Right ventricle myocardium superior (tissue), 1 donor: ENCODE measurements around the gene CDC42BPG. TPM values are rescaled to one million over a fixed set of nuclear protein-coding genes. Genes with fewer than 3 reads are reported as not detected.

ENCODE experiments used
- ATAC-seq: fragments of 200-7000 bp; cut with Tn5 transposase; one replicate; pipeline ENCODE4 v1.9.1; 2020; ENCODE audit warnings: mild to moderate bottlenecking; ENCODE audit not compliant: poor library complexity
- DNase-seq: peaks from one replicate; pipeline ENCODE4 v3.0.0-alpha.2; 2020
- intact Hi-C: fragments of 100-400 bp; cut with DNase I; formaldehyde crosslinking; loops from one replicate; pipeline ENCODE4 v1.11.2; 2022
- total RNA-seq: library from RNA; stranded (reverse); fragmentation: NEBNext Ultra II Directional; extraction: Animal tissue kit (Norgen Biotek cat#: 25700); gene quantifications from one replicate; pipeline ENCODE4 v1.2.1, GENCODE V29; 2021
- donor health status: DM: no; HTN: yes; CAD: no; lungs with severe emphysema.

The CDC42BPG gene
- total RNA-seq, 1 donor from 2014 or later: 0.35 TPM

DNA sequence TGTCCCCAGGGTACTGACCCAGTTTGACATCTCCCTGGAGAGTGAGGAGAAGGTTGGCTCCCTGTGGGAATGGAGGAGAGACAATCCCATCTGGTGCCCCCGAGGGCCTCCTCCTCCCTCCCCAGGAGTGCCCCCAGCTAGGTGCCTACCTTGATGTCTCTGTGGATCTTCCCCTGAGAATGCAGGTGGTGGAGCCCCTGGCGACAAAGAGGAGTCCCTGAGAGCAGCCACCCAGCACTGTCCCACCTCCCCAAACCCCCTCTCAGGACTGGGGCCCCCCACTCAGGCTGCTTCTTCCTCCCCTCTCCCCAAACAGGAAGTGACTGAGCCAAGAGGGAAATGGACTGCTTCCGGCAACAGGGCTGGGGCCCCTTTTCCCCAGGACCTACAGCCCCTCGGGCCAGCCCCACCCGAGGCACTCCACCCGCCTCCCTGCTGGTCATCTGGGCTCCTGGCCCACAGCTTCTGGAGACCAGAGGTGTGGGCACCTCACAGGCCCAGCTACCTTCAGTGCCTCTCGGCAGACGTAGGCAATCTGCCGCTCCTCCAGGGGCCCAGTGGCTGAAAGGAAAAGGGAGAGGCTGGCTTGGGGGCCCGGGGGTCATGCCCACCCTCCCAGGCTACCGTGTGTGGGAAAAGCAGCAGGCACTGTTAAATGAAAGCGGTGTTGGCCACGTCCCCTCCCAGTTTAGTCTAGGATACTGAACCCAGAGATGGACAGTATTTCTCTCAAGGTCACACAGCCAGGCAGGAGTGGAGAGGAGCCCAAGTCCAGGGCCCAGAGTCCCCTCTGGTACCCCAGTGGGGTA lies 42.7 kb downstream of the CDC42BPG start:
- ATAC-seq: no peak
- DNase-seq: no peak

DNA sequence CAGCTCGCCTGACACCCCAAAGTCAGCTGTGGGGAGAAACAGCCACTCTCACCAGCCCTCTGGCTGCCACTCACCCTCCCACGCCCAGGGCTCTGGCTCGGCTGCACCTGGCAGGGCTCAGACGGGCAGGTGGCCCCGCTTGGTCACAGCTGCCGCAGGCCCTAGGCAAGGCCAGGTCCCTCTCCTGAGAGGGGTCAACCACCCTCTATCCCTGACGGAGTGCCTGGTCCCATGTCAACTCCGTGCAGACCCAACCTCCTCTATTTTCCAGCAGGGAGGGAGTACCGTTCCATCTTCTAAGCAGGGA lies 43.3 kb downstream of the CDC42BPG start:
- no peak for ATAC-seq
- DNase-seq: no peak
- intact Hi-C loops: no loop called here

More for the DNA sequence above, 42.7 kb downstream of the CDC42BPG start:
- intact Hi-C loops: no loop called here

DNA sequence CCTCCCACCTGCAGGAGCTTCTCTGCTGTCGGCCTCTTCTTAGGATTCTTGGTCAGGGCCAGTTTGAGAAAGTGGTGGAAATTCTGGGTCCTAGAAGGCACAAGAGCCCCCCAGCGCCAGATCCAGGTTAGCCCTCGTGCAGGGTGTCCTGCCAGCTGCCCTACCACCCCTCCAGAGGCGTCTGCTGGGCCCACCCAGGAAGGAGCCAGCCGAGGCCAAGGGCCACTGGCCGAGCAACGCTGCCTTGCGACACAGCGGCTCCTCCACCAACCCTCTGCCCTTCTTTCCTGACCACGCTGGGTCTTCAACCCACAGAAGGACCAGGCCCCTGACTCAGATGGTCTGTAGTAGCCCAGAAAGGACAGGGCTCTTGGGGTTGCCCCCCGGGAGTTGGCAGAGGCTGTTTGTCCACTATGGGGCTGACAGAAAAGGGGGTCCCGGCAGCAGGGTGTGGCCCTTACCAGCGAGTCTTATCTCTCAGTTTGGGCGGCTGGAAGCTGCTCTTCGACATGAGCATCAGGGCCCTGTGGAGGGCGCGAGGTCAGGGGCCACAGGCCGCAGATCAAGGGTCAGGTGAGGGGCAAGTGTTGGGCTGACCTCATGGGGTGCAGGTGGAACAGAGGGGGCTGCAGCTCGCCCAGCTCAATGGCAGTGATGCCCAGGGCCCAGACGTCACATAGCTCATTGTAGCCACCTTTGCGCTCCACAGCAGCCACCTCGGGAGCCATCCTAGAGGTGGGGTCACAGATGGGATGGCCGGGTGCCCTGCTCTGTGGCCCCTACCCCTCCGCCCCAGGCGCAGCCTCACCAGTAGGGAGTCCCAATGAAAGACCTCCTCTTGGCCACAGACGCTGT lies 43.9 kb downstream of the CDC42BPG start:
- DNase-seq: no peak
- no peak for ATAC-seq

DNA sequence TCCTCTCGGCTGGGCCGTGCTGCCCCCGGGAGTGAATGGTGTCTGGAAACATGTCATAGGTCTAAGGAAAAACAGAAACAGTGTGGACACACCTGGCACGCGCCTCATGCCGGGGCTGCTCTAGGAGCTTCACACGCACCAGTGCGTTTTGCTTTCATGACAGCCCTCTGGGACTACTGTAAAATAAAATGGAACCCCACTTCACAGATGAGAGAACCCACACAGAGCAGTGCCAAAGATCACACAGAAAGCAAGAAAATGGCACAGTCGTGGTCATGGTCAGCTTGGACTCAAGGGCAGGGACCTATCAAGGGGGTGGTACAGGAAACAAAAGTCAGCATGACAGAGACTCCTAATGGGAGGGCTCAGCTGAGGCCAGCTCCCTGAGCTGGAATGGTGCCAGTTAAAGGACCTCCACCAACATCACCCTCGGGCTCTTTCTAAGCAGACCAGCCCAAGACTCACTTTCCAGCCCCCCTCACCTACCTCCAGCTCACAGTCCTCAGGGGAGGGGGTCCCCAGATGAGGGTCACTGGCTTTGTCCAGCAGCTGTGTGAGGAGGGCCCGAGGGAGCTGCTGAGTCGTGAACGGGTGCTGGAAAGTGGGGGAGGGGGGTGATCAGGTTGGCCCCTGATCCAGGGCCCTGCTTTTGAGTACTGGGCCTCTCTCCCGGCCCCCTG lies 44.7 kb downstream of the CDC42BPG start:
- DNase-seq (no peak), ATAC-seq (no peak)
- intact Hi-C loops: no loop called here

More for the DNA sequence above, 43.9 kb downstream of the CDC42BPG start:
- intact Hi-C loops: no loop called here

DNA sequence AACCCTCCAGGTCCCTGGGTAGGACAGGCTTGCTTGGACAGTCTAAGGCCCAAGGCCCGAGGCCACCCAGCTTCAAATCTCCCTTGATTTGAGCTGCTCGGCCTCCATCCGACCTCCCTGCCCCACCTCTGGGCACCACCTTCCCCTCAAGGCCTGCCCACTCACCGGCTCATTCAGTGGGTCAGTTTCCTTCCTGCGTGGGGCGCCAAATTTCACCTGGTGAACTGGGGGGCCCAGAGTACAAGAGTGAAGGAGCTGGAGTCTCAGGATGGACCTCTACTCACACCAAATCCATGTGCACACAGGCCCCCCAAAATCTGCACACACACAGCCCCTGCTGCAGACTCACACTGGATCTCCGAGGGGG lies 45.2 kb downstream of the CDC42BPG start:
- intact Hi-C loops: no loop called here
- ATAC-seq (no peak), DNase-seq (no peak)

DNA sequence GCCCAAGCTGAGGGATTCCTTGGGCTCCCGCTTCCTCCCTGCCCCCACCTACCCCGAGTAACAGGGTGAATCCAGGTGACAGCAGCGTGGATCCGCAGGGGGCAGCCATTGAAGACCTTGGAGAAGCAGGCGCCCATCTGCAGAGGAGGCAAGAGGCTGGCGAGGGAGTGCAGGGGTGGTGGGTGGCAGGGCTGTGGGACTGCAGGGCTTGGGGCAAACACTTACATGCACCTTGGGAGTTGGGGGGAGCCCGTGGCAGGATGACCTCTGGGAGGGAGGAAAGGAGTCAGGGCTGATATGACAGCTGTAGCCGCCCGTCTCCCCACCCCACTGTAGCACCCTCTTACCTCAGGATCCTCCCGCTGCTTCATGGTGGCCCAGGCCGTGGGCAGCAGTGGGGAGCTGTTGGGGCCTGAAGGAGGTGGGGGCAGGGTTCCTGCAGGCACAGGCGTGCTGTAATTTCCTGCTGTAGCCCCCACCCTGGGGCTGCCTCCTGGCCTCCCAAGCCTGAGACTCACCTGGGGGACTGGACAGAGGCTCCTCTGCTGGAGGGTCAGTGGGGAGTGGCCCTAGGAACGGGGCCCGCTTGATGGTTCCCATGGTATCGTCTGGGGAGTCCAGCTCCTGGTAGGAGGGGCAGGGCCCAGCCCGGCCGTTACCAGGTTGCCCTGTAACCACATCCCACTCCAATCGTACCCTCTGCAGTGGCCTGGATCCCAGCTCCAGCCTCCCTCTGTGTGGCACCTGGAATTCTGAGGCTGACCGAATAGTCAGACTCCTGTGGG lies 47.5 kb downstream of the CDC42BPG start:
- intact Hi-C loops: no loop called here
- no peak for DNase-seq
- no peak for ATAC-seq

DNA sequence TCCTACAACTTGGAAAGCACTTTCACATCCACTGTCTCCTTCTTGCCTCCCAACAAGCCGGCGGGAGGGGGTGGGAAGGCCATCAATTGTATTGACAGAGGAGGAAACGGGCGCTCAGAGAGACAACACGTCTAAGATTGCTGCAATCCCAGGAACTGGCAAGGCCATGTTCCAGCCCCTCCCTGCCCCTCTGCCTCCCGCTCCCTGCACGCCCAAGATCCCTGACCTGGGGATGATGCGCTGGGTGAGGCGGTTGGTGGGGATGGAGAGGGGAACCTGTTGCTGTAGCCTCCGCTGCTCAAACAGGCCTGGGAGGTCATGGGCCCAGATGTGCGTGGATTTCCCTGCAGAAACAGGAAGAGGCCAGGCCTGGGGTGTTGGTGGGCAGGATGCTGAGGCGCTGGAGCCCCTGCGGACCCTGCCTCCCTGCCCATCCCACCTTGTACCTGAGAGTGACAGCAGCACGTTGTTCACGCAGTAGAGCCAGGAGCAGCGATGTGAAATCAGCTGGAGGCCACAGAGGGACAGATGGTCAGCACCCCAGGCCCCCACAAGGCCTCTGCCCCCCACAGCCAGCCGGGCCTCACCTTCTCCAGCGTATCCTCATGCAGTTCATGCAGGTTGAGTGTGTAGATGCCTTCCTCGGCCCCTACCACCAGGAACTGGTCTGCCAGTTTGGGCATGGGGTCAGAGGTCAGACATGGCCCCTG lies 48.3 kb downstream of the CDC42BPG start:
- no peak for DNase-seq
- intact Hi-C loops: no loop called here
- ATAC-seq: no peak

DNA sequence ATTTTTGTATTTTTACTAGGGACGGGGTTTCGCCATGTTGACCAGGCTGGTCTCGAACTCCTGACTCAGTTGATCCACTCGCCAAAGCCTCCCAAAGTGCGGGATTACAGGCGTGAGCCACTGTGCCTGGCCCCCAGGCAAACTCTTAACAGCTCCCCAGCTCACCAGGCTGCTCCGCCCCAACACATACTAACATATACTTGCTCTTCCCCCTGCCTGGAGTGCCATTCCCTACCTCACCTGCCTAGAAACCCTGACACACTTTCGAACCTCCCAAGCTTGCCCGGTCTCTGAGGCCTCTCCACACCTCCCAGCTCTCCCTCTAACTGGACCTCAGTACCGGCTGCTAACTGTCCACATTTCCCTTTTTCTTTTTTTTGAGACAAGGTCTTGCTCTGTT lies 49.9 kb downstream of the CDC42BPG start:
- ATAC-seq (no peak), DNase-seq (no peak)
- intact Hi-C loops: no loop called here

DNA sequence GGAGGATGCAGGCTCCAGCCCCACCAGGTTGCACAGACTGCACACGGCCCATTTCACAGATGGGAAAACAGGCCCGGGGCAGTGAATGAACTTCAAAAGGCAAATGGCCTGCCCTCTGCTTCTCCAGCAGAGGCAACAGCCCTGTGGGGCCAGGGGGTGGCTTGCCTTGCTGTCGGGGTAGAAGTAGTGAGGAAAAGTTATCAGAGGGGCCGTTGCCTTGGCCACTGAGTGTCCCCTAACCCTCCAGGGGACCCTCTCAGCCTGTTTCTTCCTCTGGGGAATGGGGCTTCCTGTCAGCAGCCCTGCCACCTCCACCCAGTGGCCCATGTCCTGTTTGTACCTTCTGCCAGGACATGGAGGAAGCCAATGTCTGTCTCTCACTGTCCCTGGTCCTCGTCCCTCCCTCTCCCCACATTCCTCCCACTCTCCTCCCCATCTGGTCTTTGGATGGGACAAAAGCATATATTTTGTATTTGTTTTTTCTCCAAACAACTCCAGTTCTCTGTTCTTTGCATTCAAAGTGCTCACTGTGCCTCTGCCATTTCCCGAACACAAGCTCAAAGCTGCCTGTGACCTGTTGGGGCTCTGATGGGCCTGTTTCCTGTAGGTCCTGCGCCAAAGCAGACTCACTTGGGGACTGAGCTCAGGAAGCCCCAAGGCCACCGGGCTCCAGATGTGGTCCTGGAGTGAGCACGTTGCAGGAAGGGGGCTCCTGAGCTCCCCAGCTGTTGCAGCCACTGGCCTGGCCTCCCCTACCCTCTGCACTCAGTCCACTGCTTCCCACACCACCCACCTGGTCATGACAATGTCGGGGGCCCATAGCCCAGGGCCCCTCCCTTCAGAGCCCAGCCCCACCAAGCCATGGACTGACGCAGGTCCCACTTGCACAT lies 50.9 kb downstream of the CDC42BPG start:
- DNase-seq (no peak), ATAC-seq (no peak)
- intact Hi-C loops: no loop called here

DNA sequence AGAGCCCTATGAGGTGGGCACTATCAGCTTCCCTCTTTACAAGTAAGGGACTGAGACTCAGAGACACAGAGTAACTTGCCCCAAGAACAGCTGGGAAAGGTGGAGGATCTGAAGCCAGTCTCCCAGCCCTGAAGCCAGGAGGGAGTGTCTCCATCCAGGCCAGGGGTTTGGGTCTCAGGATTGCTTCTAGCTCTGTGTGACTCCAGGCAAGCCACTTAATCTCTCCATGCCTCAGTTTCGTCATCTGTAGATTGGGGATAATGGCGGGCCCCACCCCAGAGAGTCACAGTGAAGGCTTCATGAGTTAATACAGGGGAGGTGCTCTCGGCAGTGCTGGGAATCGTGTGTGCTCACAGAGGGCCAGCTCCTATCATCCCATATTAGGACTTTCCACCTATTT lies 52.0 kb downstream of the CDC42BPG start:
- no peak for DNase-seq
- no peak for ATAC-seq
- intact Hi-C loops: no loop called here

DNA sequence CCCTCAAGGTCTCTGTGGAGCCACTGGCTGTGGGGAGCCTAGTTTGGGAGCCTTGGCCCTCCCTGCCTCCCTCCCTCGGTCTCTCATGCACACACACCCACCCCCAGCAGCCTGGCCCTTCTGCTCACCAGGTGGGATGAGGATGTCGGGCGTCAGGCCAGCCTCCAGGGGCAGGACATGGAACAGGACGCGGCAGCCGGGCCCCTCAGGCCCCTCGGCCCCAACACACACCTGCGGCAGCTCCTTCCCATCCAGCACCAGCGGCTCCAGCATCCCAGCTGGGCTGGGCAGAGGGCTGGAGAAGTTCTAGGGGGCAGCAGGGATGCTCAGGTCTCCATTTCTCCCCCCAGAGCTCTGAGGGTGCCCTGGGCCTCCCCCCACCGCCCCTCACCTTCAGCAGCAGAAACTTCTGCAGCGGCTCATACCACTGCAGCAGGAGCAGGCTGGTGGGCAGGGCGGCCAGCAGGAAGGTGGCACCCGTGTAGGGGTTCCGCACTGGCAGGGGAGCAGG lies 52.6 kb downstream of the CDC42BPG start:
- intact Hi-C loops: no loop called here
- ATAC-seq: no peak
- DNase-seq: no peak

DNA sequence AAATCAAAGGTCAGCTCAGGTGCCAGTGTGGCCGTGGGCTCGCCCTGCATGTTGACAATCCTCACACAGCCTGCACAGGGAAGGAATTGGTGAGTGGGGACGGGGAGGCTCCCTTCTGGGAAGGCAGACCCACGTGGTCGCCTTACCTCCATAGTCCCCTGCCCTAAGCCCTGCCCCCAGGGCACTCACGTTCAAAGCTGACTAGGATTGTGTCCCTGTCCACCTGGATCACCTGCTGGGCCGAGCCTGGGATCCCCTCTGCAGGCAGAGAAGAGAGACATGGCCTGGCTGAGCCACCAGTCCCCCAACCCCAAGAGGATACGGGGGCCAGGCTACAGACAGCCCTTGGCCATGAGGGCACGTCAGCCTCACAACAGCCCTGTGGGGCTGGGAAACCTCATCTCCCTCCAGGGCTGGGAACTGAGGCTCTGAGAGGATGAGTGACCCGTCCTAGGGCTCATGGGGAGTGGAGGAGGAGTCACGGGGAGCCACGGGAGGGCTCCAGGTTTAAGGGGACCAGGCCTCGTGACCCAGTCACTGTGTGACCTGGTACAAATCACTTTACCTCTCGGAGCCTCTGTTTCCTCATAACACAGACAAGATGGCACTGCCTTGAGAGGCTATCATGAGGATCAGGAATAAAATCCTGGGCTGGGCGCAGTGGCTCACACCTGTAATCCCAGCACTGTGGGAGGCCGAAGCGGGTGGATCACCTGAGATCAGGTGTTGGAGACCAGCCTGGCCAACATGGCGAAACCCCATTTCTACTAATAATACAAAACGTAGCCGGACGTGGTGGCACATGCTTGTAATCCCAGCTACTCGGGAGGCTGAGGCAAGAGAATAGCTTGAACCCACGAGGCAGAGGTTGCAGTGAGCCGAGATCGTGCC lies 54.0 kb downstream of the CDC42BPG start:
- no peak for DNase-seq

DNA sequence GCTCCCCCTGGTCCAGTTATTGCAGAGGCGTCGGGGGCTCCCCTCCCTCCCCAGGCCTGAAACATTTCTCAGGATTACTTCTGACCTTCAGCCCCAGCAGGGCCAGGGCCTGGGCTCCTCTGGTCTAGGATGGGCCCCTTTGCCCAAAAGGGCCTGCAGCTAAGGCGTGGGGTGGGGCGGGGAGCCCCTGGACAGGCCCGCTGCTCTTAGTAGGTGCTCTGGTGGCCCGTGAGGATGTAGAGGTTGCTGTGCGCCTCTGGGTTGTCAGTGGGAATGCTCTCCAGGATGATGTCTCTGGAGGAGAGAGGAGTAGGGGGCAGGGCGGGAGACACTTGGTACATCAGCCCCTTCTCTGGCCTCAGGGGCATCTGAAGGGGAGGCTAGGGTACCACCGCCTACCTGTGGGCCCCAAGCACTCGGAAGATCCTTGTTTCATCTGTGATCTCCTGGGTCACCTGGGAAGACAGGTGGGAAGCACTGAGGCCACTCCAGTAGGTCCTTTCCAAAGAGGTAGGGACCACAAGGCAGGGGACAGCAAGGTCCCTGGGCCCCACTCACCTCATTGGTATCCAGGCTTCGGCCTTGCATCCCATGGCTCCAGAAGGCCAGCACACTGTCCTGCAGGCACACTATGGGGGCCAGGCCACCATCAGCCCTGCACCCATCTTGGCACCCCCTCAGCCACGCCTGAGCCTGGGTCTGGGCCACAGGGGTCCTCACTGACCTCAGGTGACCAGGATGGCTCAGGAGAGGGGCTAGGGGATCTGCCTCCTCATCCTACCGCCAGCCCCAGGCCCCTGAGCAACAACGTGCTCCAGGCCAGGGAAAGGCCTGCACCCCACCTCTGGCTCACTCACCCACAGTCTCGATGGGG lies 54.9 kb downstream of the CDC42BPG start:
- ATAC-seq: no peak
- intact Hi-C loops: no loop called here
- no peak for DNase-seq

More for the DNA sequence above, 54.0 kb downstream of the CDC42BPG start:
- ATAC-seq: no peak
- intact Hi-C loops: no loop called here

DNA sequence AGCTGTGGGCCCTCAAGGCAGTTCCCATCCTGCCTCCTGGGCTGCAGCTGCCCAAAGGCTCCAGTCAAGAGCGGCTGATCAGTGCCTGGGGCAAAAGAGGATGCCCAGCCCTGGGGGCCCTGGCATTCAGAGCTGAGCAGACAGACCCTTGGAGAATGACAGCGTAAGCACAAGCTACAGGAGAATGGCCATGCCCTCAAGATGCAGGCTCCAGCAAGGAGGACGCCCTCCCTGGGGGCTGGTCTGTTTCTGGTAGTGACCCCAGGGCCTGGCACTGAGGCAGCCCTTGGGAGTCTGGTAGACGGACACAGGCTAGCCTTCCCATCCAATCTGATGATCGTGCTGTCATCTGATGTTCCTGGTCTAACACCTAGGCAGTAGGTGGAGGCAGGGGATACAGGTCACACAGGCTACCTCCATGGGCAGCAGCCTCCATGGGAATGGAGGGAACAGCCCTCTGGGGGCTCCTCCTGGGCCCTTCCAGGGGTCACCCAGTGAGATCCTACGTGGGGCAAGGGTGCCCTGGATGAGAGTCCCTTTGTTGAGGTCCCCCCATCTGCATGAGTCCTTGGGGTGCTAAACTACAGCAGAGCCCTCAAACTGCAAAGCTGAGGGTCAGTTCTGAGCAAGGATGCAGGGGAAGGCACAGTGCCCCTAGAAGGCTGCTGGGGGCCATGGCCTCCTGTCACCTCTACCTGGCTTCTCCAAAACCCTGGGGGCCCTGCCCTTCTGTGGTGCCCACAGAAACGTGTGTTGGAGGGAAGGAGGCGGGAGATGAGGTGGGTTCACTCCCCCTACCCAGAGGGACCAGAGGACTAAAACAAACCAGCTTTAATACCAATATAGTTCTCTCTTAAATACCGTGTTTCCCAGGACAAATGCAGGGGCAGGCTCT lies 55.9 kb downstream of the CDC42BPG start:
- DNase-seq: no peak
- ATAC-seq: no peak
- intact Hi-C loops: no loop called here
